Right lobe of liver (tissue), 4 donors: Measurements from ENCODE around the gene OR10G4.

Experiments used
- POLR2A ChIP-seq: fragments of 450-650 bp; IDR thresholded peaks from one replicate; pipeline ENCODE4 v1.6.1; 2017; ENCODE audit warnings: antibody characterized with exemption, mild to moderate bottlenecking
- TF ChIP-seq, protein P1 (sequence below), 4 donors: fragments of 200-600 bp in 3 of 4; fragments of 450-650 bp in 1 of 4; IDR thresholded peaks; one replicate each; pipeline versions ENCODE4 v1.5.1 to v1.8.0; 2016 to 2022; ENCODE audit warnings: antibody characterized with exemption in 4 of 4, mild to moderate bottlenecking in 2 of 4
- donor health status: DM: no; HTN: no; CAD: no.
- donor health status: DM: no; HTN: no; CAD: no.
- donor health status: DM: no; HTN: yes; CAD: no.

GRCh38 chr11:124052966-124053365, 40.2 kb downstream of the OR10G4 start:
- TF ChIP-seq POLR2A: no peak
- TF ChIP-seq, protein P1, sequence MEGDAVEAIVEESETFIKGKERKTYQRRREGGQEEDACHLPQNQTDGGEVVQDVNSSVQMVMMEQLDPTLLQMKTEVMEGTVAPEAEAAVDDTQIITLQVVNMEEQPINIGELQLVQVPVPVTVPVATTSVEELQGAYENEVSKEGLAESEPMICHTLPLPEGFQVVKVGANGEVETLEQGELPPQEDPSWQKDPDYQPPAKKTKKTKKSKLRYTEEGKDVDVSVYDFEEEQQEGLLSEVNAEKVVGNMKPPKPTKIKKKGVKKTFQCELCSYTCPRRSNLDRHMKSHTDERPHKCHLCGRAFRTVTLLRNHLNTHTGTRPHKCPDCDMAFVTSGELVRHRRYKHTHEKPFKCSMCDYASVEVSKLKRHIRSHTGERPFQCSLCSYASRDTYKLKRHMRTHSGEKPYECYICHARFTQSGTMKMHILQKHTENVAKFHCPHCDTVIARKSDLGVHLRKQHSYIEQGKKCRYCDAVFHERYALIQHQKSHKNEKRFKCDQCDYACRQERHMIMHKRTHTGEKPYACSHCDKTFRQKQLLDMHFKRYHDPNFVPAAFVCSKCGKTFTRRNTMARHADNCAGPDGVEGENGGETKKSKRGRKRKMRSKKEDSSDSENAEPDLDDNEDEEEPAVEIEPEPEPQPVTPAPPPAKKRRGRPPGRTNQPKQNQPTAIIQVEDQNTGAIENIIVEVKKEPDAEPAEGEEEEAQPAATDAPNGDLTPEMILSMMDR (IDR thresholded peaks at IDR 0.05): no peak
